Kidney epithelial cell (primary cell): ENCODE measurements around the gene SIPA1L3. TPM values are rescaled to one million over a fixed set of nuclear protein-coding genes. Genes with fewer than 3 reads are reported as not detected.
"Not testable (repeated sequence)": the region's sequence is repeated elsewhere in the genome, so short reads cannot be mapped to it uniquely, and the experiment has no call there.

Source experiments
- DNase-seq: peaks from one replicate; pipeline ENCODE4 v3.0.0-alpha.2; 2010; ENCODE audit warnings: low read depth
- H3K27me3 ChIP-seq: 2 replicates; pipeline ENCODE4 v1.6.0; 2011; ENCODE audit warnings: low read length; ENCODE audit not compliant: control insufficient read depth, insufficient read depth
- H3K36me3 ChIP-seq: 2 replicates; pipeline ENCODE4 v1.5.1; 2011; ENCODE audit warnings: low read length; ENCODE audit not compliant: control insufficient read depth, insufficient read depth
- H3K4me3 ChIP-seq: 2 replicates; pipeline ENCODE4 v1.5.1; 2011; ENCODE audit warnings: low read depth, mild to moderate bottlenecking, control low read depth, low read length
- CTCF ChIP-seq: IDR thresholded peaks from 2 replicates; pipeline ENCODE4 v1.5.1; 2011; ENCODE audit warnings: mild to moderate bottlenecking, moderate library complexity, low read length, control low read depth, inconsistent platforms; ENCODE audit not compliant: insufficient read depth, poor library complexity, severe bottlenecking
- total RNA-seq: library from RNA; depleted of rRNA; stranded (reverse); fragments of >200 nt; gene quantifications from 2 replicates; pipeline ENCODE4 v1.2.3, GENCODE V29; 2015

Gene SIPA1L3
- total RNA-seq, 1 donor from 2014 or later = 40.4 TPM

GRCh38 chr19:38070573-38070972, 163.6 kb downstream of the SIPA1L3 start:
- peaks cover 1% of the 10 kb centered on the region for H3K36me3 ChIP-seq
- no peak overlapping the region for H3K4me3 ChIP-seq
- TF ChIP-seq CTCF = no peak
- H3K27me3 ChIP-seq = no peaks in the 10 kb centered on the region
- DNase-seq = peak; percentile 48

GRCh38 chr19:38071054-38071453, 164.0 kb downstream of the SIPA1L3 start:
- H3K27me3 ChIP-seq, H3K36me3 ChIP-seq, DNase-seq, H3K4me3 ChIP-seq: not testable (repeated sequence)

GRCh38 chr19:38071647-38072046, 164.6 kb downstream of the SIPA1L3 start:
- Histone ChIP-seq H3K27me3 (no peaks in the 10 kb centered on the region), H3K4me3 (no peak overlapping the region), H3K36me3 (peaks cover 1% of the 10 kb centered on the region)
- no peak for DNase-seq
- TF ChIP-seq CTCF = no peak

GRCh38 chr19:38072776-38073750, 166.1 kb downstream of the SIPA1L3 start:
- no peak for DNase-seq
- TF ChIP-seq CTCF = no peak
- H3K27me3 ChIP-seq = no peaks in the 10 kb centered on the region
- no peak overlapping the region for H3K4me3 ChIP-seq
- H3K36me3 ChIP-seq = peaks cover 1% of the 10 kb centered on the region

- peaks cover 1% of the 10 kb centered on the region for H3K36me3 ChIP-seq
- no peak for TF ChIP-seq CTCF
- no peaks in the 10 kb centered on the region for H3K27me3 ChIP-seq
- DNase-seq = no peak
- H3K4me3 ChIP-seq = no peak overlapping the region
Measured at GRCh38 chr19:38073841-38074685, 167.1 kb downstream of the SIPA1L3 start.

GRCh38 chr19:38076337-38076736, 169.3 kb downstream of the SIPA1L3 start:
- DNase-seq = no peak
- no peaks in the 10 kb centered on the region for H3K27me3 ChIP-seq
- TF ChIP-seq CTCF = no peak
- H3K4me3 ChIP-seq = no peak overlapping the region
- H3K36me3 ChIP-seq = peaks cover 1% of the 10 kb centered on the region
